Esophagus squamous epithelium (tissue), 5 donors: ENCODE data around the gene FGF18. TPM values are rescaled to one million over a fixed set of nuclear protein-coding genes. Genes with fewer than 3 reads are reported as not detected.

ENCODE experiments used
- DNase-seq: peaks from one replicate; lab custom pipeline; 2025; lab: John Stamatoyannopoulos, UW
- H3K27ac ChIP-seq, 4 donors: fragments of 200-600 bp; sonication (generic); one replicate each; pipeline ENCODE4 v1.5.1; 2016 to 2019; ENCODE audit warnings: mild to moderate bottlenecking in 1 of 4
- H3K27me3 ChIP-seq, 4 donors: fragments of 200-600 bp; sonication (generic); 1 replicate in 3 of 4; 2 replicates in 1 of 4; pipeline versions ENCODE4 v1.5.1 to v1.6.0; 2017 to 2021; ENCODE audit warnings: antibody characterized with exemption in 1 of 4
- H3K36me3 ChIP-seq, 3 donors: fragments of 200-600 bp; sonication (generic); one replicate each; pipeline ENCODE4 v1.5.1; 2016 to 2019
- H3K4me1 ChIP-seq, 3 donors: fragments of 200-600 bp; sonication (generic); one replicate each; pipeline ENCODE4 v1.5.1; 2017 to 2019
- H3K4me3 ChIP-seq, 4 donors: fragments of 200-600 bp; sonication (generic); 1 replicate in 3 of 4; 2 replicates in 1 of 4; pipeline ENCODE4 v1.5.1; 2016 to 2019; ENCODE audit warnings: mild to moderate bottlenecking in 2 of 4, moderate library complexity in 1 of 4
- H3K9me3 ChIP-seq, 3 donors: fragments of 200-600 bp; sonication (generic); one replicate each; pipeline ENCODE4 v1.5.1; 2016 to 2019
- CTCF ChIP-seq, 6 experiments: fragments of 450-650 bp in 4 of 6; fragments of 200-600 bp in 2 of 6; sonication (generic) in 2 of 6; IDR thresholded peaks; one replicate each; pipeline ENCODE4 v1.5.1; 2016 to 2019; ENCODE audit warnings: antibody characterized with exemption in 6 of 6, mild to moderate bottlenecking in 4 of 6, moderate library complexity in 4 of 6
- POLR2A ChIP-seq, 4 donors: fragments of 450-650 bp; IDR thresholded peaks; one replicate each; pipeline ENCODE4 v1.6.1; 2017; ENCODE audit warnings: antibody characterized with exemption in 4 of 4, mild to moderate bottlenecking in 4 of 4, moderate library complexity in 3 of 4
- WGBS, 2 donors: methylation state at CpG; one replicate each; pipeline ENCODE4 v1.1.5; 2018; 5-methylcytosine and 5-hydroxymethylcytosine counted together
- intact Hi-C: fragments of 100-400 bp; cut with DNase I; formaldehyde crosslinking; loops from one replicate; pipeline ENCODE4 v1.15.0; 2022
- total RNA-seq, 4 donors: library from RNA; depleted of rRNA; stranded (reverse); fragments of >200 nt; gene quantifications; one replicate each; pipeline ENCODE4 v1.1.0, GENCODE V29; 2016
- donor health status: DM: yes; HTN: yes; CAD: no.

FGF18 gene
- total RNA-seq, 4 donors from 2014 or later, result 0.15 to 0.29 (median 0.19) TPM; not detected in 1

GRCh38 chr5:171492781-171493180 is 73.3 kb downstream of the FGF18 start:
- intact Hi-C loops, result no loop called here
- TF ChIP-seq CTCF (IDR thresholded peaks at IDR 0.05) (no peak), POLR2A (IDR thresholded peaks at IDR 0.05) (no peak)
- 68 to 69% methylated on average over 10 of the region's 10 CpGs for WGBS, 2 donors

GRCh38 chr5:171493646-171494393 is 74.4 kb downstream of the FGF18 start:
- H3K27ac ChIP-seq, result peak overlapping the region in 3 of 4 donors; percentile 59 to 91 (median 72)
- peaks cover 0 to 4% (median 0%) of the 10 kb centered on the region in 4 donors for H3K27me3 ChIP-seq
- no peaks in the 10 kb centered on the region for H3K36me3 ChIP-seq
- H3K9me3 ChIP-seq, result no peaks in the 10 kb centered on the region
- 83 to 85% methylated on average over 12 of the region's 14 CpGs for WGBS, 2 donors
- H3K4me1 ChIP-seq, result peaks cover 6 to 27% (median 15%) of the 10 kb centered on the region in 3 donors
- TF ChIP-seq POLR2A (IDR thresholded peaks at IDR 0.05) (no peak), CTCF (IDR thresholded peaks at IDR 0.05) (no peak)
- DNase-seq, result no peak
- intact Hi-C loops, result no loop called here
- no peak overlapping the region for H3K4me3 ChIP-seq

More at GRCh38 chr5:171492781-171493180, 73.3 kb downstream of the FGF18 start:
- no peaks in the 10 kb centered on the region for H3K36me3 ChIP-seq
- DNase-seq, result no peak
- H3K27me3 ChIP-seq, result peaks cover 0 to 10% (median 0%) of the 10 kb centered on the region in 4 donors
- H3K27ac ChIP-seq, result no peak overlapping the region
- H3K4me3 ChIP-seq, result no peak overlapping the region
- H3K9me3 ChIP-seq, result no peaks in the 10 kb centered on the region
- H3K4me1 ChIP-seq, result peaks cover 6 to 27% (median 15%) of the 10 kb centered on the region in 3 donors

GRCh38 chr5:171494452-171495121 is 75.1 kb downstream of the FGF18 start:
- no peak for DNase-seq
- TF ChIP-seq CTCF (IDR thresholded peaks at IDR 0.05), result no peak
- TF ChIP-seq POLR2A (IDR thresholded peaks at IDR 0.05), result no peak
- 20 to 26% methylated on average over 11 of the region's 17 CpGs for WGBS, 2 donors
- peaks cover 6 to 27% (median 15%) of the 10 kb centered on the region in 3 donors for H3K4me1 ChIP-seq
- H3K9me3 ChIP-seq, result no peaks in the 10 kb centered on the region
- peak overlapping the region; percentile 32 to 91 (median 66) for H3K27ac ChIP-seq
- no peaks in the 10 kb centered on the region for H3K36me3 ChIP-seq
- peak overlapping the region in 2 of 4 donors; percentile 10 to 47 for H3K4me3 ChIP-seq
- intact Hi-C loops, result no loop called here
- H3K27me3 ChIP-seq, result no peaks in the 10 kb centered on the region

- 34 to 50% methylated on average over 4 of the region's 5 CpGs for WGBS, 2 donors
- peaks cover 6 to 27% (median 15%) of the 10 kb centered on the region in 3 donors for H3K4me1 ChIP-seq
- H3K27ac ChIP-seq, result peak overlapping the region; percentile 32 to 91 (median 66)
- intact Hi-C loops, result no loop called here
- H3K9me3 ChIP-seq, result no peaks in the 10 kb centered on the region
- no peaks in the 10 kb centered on the region for H3K27me3 ChIP-seq
- no peak for DNase-seq
- TF ChIP-seq POLR2A (IDR thresholded peaks at IDR 0.05) (no peak), CTCF (IDR thresholded peaks at IDR 0.05) (no peak)
- H3K36me3 ChIP-seq, result no peaks in the 10 kb centered on the region
- peak overlapping the region in 1 of 4 donors; percentile 47 for H3K4me3 ChIP-seq
Observed at GRCh38 chr5:171495122-171495700, 75.8 kb downstream of the FGF18 start.
